Prostate gland (tissue), 2 donors: ENCODE results near the gene FGD5. TPM values are rescaled to one million over a fixed set of nuclear protein-coding genes. Genes with fewer than 3 reads are reported as not detected.

Experiments used
- DNase-seq: peaks from one replicate; pipeline ENCODE4 v3.0.0-alpha.2; 2019; ENCODE audit warnings: low spot score
- H3K27ac ChIP-seq, 2 donors: fragments of 200-600 bp; sonication (generic); 2 replicates each; pipeline ENCODE4 v1.5.1; 2017 to 2019
- H3K27me3 ChIP-seq: fragments of 200-600 bp; sonication (generic); replicated peaks from 2 replicates; pipeline ENCODE4 v1.5.1; 2019; ENCODE audit not compliant: insufficient read depth
- H3K36me3 ChIP-seq, 2 donors: fragments of 200-600 bp; sonication (generic); 1 replicate in 1 of 2; 2 replicates in 1 of 2; pipeline versions ENCODE4 v1.5.1 to v1.8.1; 2017 to 2019
- H3K4me1 ChIP-seq: fragments of 200-600 bp; sonication (generic); replicated peaks from 2 replicates; pipeline ENCODE4 v1.5.1; 2019
- H3K4me3 ChIP-seq, 2 donors: fragments of 200-600 bp; sonication (generic); 2 replicates each; pipeline ENCODE4 v1.5.1; 2017 to 2019
- H3K9me3 ChIP-seq: fragments of 200-600 bp; sonication (generic); 2 replicates; pipeline ENCODE4 v1.5.1; 2017
- POLR2A ChIP-seq: fragments of 450-650 bp; IDR thresholded peaks from one replicate; pipeline ENCODE4 v1.6.1; 2016; ENCODE audit warnings: antibody characterized with exemption, mild to moderate bottlenecking
- POLR2AphosphoS5 ChIP-seq: sonication (generic); formaldehyde crosslinking; IDR thresholded peaks from one replicate; pipeline ENCODE4 v1.6.1; 2017; ENCODE audit warnings: antibody characterized with exemption
- WGBS: methylation state at CpG from one replicate; pipeline ENCODE4 v1.1.5; 2018; 5-methylcytosine and 5-hydroxymethylcytosine counted together
- intact Hi-C: fragments of 100-400 bp; cut with DNase I; formaldehyde crosslinking; loops from one replicate; pipeline ENCODE4 v1.14.2; 2022
- total RNA-seq, 2 donors: library from RNA; depleted of rRNA; stranded (reverse); fragments of >200 nt; gene quantifications; one replicate each; pipeline ENCODE4 v1.1.0, GENCODE V29; 2016
- TF ChIP-seq, protein P1 (sequence below), 4 experiments: fragments of 200-600 bp in 2 of 4; fragments of 450-650 bp in 2 of 4; sonication (generic) in 2 of 4; IDR thresholded peaks; 1 replicate in 3 of 4; 2 replicates in 1 of 4; pipeline ENCODE4 v1.5.1; 2016 to 2019; ENCODE audit warnings: antibody characterized with exemption in 4 of 4, mild to moderate bottlenecking in 2 of 4, moderate library complexity in 2 of 4

FGD5 gene
- total RNA-seq, 2 donors from 2014 or later = 4.5 to 15.8 TPM

- no peaks in the 10 kb centered on the region for H3K27me3 ChIP-seq
- no peak for DNase-seq
- no peak overlapping the region for H3K4me3 ChIP-seq
- TF ChIP-seq, protein P1, sequence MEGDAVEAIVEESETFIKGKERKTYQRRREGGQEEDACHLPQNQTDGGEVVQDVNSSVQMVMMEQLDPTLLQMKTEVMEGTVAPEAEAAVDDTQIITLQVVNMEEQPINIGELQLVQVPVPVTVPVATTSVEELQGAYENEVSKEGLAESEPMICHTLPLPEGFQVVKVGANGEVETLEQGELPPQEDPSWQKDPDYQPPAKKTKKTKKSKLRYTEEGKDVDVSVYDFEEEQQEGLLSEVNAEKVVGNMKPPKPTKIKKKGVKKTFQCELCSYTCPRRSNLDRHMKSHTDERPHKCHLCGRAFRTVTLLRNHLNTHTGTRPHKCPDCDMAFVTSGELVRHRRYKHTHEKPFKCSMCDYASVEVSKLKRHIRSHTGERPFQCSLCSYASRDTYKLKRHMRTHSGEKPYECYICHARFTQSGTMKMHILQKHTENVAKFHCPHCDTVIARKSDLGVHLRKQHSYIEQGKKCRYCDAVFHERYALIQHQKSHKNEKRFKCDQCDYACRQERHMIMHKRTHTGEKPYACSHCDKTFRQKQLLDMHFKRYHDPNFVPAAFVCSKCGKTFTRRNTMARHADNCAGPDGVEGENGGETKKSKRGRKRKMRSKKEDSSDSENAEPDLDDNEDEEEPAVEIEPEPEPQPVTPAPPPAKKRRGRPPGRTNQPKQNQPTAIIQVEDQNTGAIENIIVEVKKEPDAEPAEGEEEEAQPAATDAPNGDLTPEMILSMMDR (IDR thresholded peaks at IDR 0.05) = no peak
- no peak for TF ChIP-seq POLR2AphosphoS5
- TF ChIP-seq POLR2A = no peak
- no peaks in the 10 kb centered on the region for H3K4me1 ChIP-seq
- no peaks in the 10 kb centered on the region for H3K36me3 ChIP-seq
- WGBS = 66% methylated on average over 11 of the region's 11 CpGs
- intact Hi-C loops = no loop called here
- no peak overlapping the region for H3K27ac ChIP-seq
- H3K9me3 ChIP-seq = no peaks in the 10 kb centered on the region
These were observed 87.7 kb downstream of the FGD5 start for GRCh38 chr3:14906355-14906971.

- Histone ChIP-seq H3K36me3 (no peaks in the 10 kb centered on the region), H3K27ac (no peak overlapping the region), H3K4me3 (no peak overlapping the region), H3K9me3 (no peaks in the 10 kb centered on the region), H3K4me1 (no peaks in the 10 kb centered on the region), H3K27me3 (no peaks in the 10 kb centered on the region)
- 77% methylated on average over 15 of the region's 18 CpGs for WGBS
- no peak for DNase-seq
- TF ChIP-seq, protein P1 (IDR thresholded peaks at IDR 0.05) = no peak
- TF ChIP-seq POLR2AphosphoS5 = no peak
- TF ChIP-seq POLR2A = no peak
- intact Hi-C loops = no loop called here
These were observed 88.5 kb downstream of the FGD5 start for GRCh38 chr3:14907043-14907966.

DNA sequence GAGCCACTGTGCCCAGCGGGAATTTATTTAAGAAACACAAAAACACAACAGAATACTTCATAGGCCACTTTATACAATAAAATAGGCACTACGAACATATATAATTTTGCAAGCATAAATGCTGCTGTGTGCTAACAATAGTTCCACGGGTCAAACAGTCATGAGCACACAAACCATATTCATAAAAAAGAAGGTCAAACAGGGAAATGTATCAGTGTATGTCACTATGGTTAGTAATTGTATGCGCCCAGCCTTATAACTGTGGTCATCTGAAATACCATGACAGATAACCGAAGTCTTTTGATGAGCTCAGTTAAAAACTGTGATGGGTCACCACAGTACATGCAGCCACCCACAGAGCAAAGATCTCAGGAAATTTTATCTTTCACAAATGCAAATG is 90.5 kb downstream of the FGD5 start:
- intact Hi-C loops = no loop called here
- 83% methylated on average over 5 of the region's 5 CpGs for WGBS
- Histone ChIP-seq H3K36me3 (no peaks in the 10 kb centered on the region), H3K4me1 (no peaks in the 10 kb centered on the region), H3K9me3 (no peaks in the 10 kb centered on the region), H3K4me3 (no peak overlapping the region), H3K27ac (no peak overlapping the region), H3K27me3 (no peaks in the 10 kb centered on the region)
- no peak for DNase-seq
- TF ChIP-seq POLR2AphosphoS5 = no peak
- TF ChIP-seq, protein P1 (IDR thresholded peaks at IDR 0.05) = no peak
- no peak for TF ChIP-seq POLR2A

DNA sequence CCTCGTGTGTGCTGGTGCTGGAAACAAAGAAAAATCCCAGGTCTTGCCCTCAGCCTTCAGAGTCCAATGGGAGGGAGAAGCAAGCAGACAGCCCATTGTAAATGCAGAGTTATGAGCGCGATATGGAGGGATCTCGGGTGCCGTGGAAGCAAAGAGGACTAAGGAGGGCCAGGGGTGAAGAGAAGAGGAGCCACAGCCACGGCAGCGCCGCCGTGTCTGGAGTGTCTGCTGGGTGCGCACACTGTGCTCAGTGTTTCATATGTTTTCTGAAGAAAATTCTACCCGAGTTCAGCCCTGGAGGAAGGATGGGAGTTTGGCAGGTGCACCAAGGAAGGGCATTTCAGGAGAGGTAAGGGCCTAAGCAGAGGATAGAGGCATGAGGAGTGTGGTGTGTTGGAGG is 92.9 kb downstream of the FGD5 start:
- WGBS = 89% methylated on average over 11 of the region's 11 CpGs
- intact Hi-C loops = no loop called here
- H3K36me3 ChIP-seq = no peaks in the 10 kb centered on the region

More for the DNA sequence above, 92.9 kb downstream of the FGD5 start:
- DNase-seq = no peak
- Histone ChIP-seq H3K9me3 (no peaks in the 10 kb centered on the region), H3K27ac (no peak overlapping the region), H3K27me3 (no peaks in the 10 kb centered on the region), H3K4me1 (no peaks in the 10 kb centered on the region), H3K4me3 (no peak overlapping the region)
- TF ChIP-seq, protein P1 (IDR thresholded peaks at IDR 0.05) = no peak
- TF ChIP-seq POLR2AphosphoS5 (no peak), POLR2A (no peak)
